PC-3 (cell line): ENCODE measurements around the gene LCORL.

Experiments used
- CTCF ChIP-seq: fragments of 300-600 bp; sonication (generic); conservative IDR thresholded peaks from 2 replicates; pipeline ENCODE4 v1.5.1; 2017; ENCODE audit warnings: antibody characterized with exemption, low read depth, mild to moderate bottlenecking, low read length
- EZH2phosphoT487 ChIP-seq: fragments of 300-600 bp; sonication (generic); IDR thresholded peaks from 2 replicates; pipeline ENCODE4 v1.6.1; 2018; ENCODE audit warnings: mild to moderate bottlenecking, antibody characterized with exemption, low read length, borderline replicate concordance

DNA sequence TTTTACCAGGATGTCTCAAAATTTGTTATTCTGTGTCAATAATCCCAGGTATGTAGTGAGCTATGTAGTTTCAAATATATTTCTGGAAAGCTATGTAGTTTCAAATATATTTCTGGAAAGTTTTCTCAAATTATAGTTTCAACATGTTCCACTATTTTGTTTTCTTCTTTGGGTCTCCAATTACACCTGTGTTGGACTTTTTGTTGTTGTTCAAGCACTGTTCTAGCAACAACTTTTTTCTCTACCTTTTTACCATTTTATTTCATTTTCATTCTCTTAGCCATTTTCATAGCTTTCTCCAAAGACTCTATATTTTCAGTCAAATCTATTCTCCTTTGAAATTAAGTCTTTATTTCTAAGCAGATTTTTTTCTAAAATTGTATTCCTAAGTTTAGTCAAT, 88.4 kb downstream of the LCORL start:
- no peak for TF ChIP-seq CTCF
- no peak for TF ChIP-seq EZH2phosphoT487
